Calu3 (cell line): ENCODE data around the gene SLMAP. TPM values are rescaled to one million over a fixed set of nuclear protein-coding genes. Genes with fewer than 3 reads are reported as not detected.

ENCODE experiments used
- BruUV-seq: library from RNA; stranded (reverse); fragments of 400-500 nt; replicated peaks from 2 replicates; lab custom pipeline; 2021; lab: Mats Ljungman, UMichigan
- CTCF ChIA-PET: fragments of 300-600 bp; sonication (Branson Sonifier 250); formaldehyde crosslinking; loops from one replicate; lab custom pipeline; 2022; ENCODE audit warnings: antibody characterized with exemption; lab: Charles Lee
- DNase-seq: peaks from one replicate; pipeline ENCODE4 v3.0.0; 2022
- H3K27ac Mint-ChIP-seq: one replicate; pipeline ENCODE4 v1.8.0; 2022; ENCODE audit warnings: mixed read lengths; ENCODE audit not compliant: unreplicated experiment
- H3K27me3 Mint-ChIP-seq: one replicate; pipeline ENCODE4 v1.8.0; 2022; ENCODE audit warnings: mixed read lengths; ENCODE audit not compliant: unreplicated experiment
- H3K36me3 Mint-ChIP-seq: one replicate; pipeline ENCODE4 v1.8.0; 2022; ENCODE audit warnings: mild to moderate bottlenecking, moderate library complexity, mixed read lengths; ENCODE audit not compliant: insufficient read depth, unreplicated experiment
- H3K4me1 Mint-ChIP-seq: one replicate; pipeline ENCODE4 v1.8.0; 2022; ENCODE audit warnings: mild to moderate bottlenecking, low read depth, mixed read lengths; ENCODE audit not compliant: unreplicated experiment
- H3K4me3 Mint-ChIP-seq: one replicate; pipeline ENCODE4 v1.8.0; 2022; ENCODE audit warnings: mild to moderate bottlenecking, low read depth, moderate library complexity, mixed read lengths; ENCODE audit not compliant: unreplicated experiment
- H3K9me3 Mint-ChIP-seq: one replicate; pipeline ENCODE4 v1.8.0; 2022; ENCODE audit warnings: low read depth, mixed read lengths; ENCODE audit not compliant: unreplicated experiment
- CTCF ChIP-seq: fragments of 200-600 bp; IDR thresholded peaks from one replicate; pipeline ENCODE4 v1.8.0; 2022; ENCODE audit warnings: antibody characterized with exemption; ENCODE audit not compliant: unreplicated experiment
- intact Hi-C: fragments of 100-400 bp; cut with micrococcal nuclease; formaldehyde crosslinking; loops from one replicate; pipeline ENCODE4 v1.10.0; 2022; ENCODE audit not compliant: unreplicated experiment
- total RNA-seq: library from RNA; stranded (reverse); gene quantifications from 2 replicates; pipeline ENCODE4 v1.2.3, GENCODE V29; 2022

SLMAP gene
- total RNA-seq, 1 experiment from 2014 or later: 114 TPM

DNA sequence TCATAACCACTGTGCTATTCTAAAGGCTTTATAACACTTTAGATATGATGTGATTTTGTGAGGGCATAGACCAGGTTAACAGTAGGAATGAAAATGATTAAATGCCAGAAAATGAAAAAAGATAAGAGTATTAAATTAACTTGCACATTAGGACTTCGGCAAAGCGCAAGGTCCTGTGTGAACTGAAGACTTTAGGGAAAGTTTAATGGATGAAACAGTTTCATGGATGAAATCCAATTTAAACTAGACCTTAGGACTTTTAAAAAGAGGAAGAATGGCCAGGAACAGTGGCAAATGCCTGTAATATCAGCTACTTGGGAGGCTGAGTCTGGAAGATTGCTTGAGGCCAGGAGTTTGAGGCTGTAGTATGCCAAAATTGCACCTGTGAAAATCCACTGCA is 8.7 kb downstream of the SLMAP start:
- H3K36me3 Mint-ChIP-seq: peaks cover 38% of the 10 kb centered on the region
- CTCF ChIA-PET: no interaction called here

GRCh38 chr3:57768595-57768994 is 12.5 kb downstream of the SLMAP start:
- peaks cover 19% of the 10 kb centered on the region for H3K36me3 Mint-ChIP-seq
- no peak overlapping the region for H3K27ac Mint-ChIP-seq
- no peak overlapping the region for H3K4me3 Mint-ChIP-seq
- no peaks in the 10 kb centered on the region for H3K27me3 Mint-ChIP-seq
- no TSS peak for BruUV-seq
- CTCF ChIA-PET: no interaction called here
- no peak for TF ChIP-seq CTCF
- no peaks in the 10 kb centered on the region for H3K9me3 Mint-ChIP-seq
- H3K4me1 Mint-ChIP-seq: peaks cover 31% of the 10 kb centered on the region
- intact Hi-C loops: no loop called here
- DNase-seq: no peak

More for the DNA sequence above, 8.7 kb downstream of the SLMAP start:
- Mint-ChIP-seq H3K4me3 (no peak overlapping the region), H3K9me3 (no peaks in the 10 kb centered on the region), H3K27ac (no peak overlapping the region), H3K27me3 (no peaks in the 10 kb centered on the region), H3K4me1 (peaks cover 29% of the 10 kb centered on the region)
- intact Hi-C loops: no loop called here
- DNase-seq: no peak
- BruUV-seq: no TSS peak
- no peak for TF ChIP-seq CTCF

- H3K4me1 Mint-ChIP-seq: peaks cover 14% of the 10 kb centered on the region
- no peak for DNase-seq
- TF ChIP-seq CTCF: no peak
- CTCF ChIA-PET: interaction anchor here (0.7 kb wide), 1 partner anchor 14 kb away, joined by 3 read pairs; the partner anchor contains the start of gene SLMAP
- H3K4me3 Mint-ChIP-seq: no peak overlapping the region
- H3K9me3 Mint-ChIP-seq: no peaks in the 10 kb centered on the region
- BruUV-seq: no TSS peak
- intact Hi-C loops: no loop called here
- H3K27ac Mint-ChIP-seq: no peak overlapping the region
- H3K36me3 Mint-ChIP-seq: peaks cover 9% of the 10 kb centered on the region
- no peaks in the 10 kb centered on the region for H3K27me3 Mint-ChIP-seq
Observed at GRCh38 chr3:57770009-57770827, 14.1 kb downstream of the SLMAP start.

DNA sequence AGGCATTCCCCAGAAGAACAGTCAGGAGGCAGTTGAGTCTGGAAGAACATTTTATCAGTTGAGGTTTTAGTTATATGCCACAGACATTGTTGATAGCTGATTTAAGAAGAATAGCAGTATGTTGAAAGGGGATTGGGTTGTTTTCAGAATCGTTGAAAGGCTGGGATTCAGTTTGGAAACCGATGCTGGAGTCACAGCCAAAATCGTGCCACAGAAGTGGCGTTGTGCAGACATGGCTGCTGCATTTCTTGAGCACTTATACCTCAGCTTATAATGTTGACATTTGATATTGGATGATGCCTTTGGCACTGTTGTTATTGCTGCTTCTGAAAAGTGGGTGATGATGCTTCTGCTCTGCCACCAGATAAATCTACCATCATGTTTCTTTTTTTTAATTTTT is 16.1 kb downstream of the SLMAP start:
- no peak for DNase-seq
- no peak for TF ChIP-seq CTCF
- peaks cover 14% of the 10 kb centered on the region for H3K4me1 Mint-ChIP-seq
- CTCF ChIA-PET: no interaction called here
- BruUV-seq: no TSS peak
- peaks cover 7% of the 10 kb centered on the region for H3K36me3 Mint-ChIP-seq
- H3K27ac Mint-ChIP-seq: no peak overlapping the region
- no peak overlapping the region for H3K4me3 Mint-ChIP-seq
- H3K27me3 Mint-ChIP-seq: no peaks in the 10 kb centered on the region
- intact Hi-C loops: no loop called here
- H3K9me3 Mint-ChIP-seq: no peaks in the 10 kb centered on the region
